Measurements from ENCODE around the gene LNX2.

The LNX2 gene

DNA sequence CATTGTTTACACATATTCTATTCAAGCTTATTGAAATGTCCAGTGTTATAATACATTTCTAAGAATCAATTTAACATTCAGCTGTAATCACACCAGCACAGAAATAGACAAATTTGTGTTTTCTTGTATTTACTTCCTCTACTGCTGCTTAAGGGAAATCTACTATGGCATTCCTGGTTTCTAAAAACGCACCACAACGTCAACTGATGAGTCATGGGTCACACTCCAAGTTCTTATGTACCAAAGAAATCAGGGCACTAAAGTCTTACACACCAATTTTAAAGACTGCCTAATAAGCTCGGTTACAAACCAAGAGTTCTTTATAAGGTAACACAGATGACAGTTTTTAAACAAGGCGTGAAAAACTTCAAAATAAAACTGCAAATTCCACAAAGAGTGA, 13.2 kb downstream of the LNX2 start:
- peak; percentile 41 for DNase-seq (ENCODE audit: low read depth, low spot score)

DNA sequence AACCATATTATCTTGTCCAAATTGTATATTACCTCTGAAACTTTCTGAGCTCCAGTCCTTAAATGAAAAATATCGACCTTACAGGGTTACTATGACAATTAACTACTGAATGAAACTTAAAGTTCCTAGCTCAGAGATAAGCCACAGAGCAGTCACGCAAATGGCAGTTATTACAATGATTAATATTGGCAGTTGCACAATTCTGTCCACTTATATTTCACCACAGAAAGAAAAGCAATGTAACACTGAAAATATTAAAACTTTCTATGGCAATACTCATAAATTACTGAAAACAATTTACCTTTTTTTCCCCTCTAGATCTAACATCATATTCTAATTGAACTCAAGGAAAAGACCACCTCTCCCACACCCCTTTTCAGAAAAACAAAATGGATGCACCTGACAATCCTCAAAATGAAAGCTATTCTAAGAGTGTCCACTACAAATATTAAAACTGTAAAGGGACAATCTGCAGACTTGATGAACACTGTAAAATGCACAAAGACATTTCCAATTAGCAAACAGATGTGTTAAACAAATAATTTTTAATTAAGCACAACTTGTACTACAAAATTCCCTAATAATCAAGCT, 14.6 kb downstream of the LNX2 start:
- no peak for DNase-seq (ENCODE audit: low read depth, low spot score)

DNA sequence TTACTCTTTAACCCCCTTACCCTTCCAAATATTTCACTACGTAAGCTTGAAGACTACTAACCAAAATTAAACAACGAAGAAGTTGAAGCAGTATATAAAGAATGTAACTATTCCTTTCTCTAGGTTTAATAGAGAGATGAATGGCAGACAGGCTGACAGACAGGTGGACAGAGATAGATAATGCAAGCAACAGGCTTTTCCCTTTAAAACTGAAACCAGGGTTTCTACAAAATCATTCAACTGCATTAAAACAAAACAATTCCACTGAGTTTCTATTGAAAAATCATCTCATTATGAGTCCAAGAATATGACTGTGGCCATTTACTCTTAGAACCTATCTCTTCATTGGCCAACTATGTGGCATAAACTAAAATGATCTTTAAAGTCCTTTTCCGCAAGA, 15.2 kb downstream of the LNX2 start:
- no peak for DNase-seq (ENCODE audit: low read depth, low spot score)

DNA sequence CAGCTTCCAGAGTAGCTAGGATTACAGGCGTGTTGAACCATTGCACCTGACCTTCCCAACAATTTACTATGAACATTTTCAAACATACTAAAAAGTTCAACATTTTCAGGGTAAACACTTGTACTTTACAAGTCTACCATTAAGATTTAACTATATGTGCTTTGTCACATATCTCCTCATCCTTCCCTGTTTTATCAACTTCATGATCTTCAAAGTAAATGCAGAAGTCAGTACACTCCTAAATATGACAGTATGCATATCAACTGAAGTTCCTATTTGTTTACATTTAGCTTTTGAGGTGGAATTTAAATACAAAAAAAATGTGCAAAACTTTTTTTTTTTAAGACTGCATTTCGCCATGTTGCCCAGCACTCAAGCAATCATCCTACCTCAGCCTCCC, 18.5 kb downstream of the LNX2 start:
- DNase-seq (ENCODE audit: low read depth, low spot score), result no peak

DNA sequence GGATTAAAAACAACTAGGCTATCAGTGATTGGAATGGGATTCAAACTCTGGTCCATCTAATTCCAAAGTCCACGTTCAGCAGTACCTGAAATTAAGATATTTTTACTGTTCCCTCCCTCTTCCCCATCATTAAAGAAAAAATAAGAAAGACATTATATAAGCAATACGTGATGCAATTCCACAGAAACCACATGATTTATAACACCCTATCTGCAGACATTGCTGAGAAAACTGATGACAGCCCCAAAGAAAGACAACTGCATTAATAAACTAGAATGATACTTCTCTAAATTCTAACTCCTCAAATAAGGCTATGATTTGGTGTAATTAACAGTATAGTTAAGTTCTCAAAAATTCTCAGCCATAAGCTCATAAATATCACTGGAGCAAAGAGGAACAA, 19.1 kb downstream of the LNX2 start:
- no peak for DNase-seq (ENCODE audit: low read depth, low spot score)

DNA sequence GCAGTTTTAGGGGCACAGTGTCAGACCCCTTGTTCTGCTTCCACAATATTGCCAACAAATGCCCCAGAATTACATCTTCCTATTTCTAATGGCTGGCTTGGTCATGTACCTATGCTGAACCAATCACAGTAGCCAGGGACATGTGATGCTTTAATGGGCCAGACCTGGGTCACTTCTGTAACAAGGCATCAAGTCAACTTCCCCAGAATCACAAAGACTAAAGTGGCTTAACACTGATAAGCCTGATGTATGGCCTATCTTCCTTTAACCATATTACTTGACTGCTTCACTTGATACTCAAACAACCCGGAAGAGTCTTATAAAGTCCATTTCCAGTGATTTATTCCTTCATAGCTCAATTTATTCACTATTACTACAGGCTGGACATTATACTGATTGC, 19.6 kb downstream of the LNX2 start:
- DNase-seq (ENCODE audit: low read depth, low spot score), result no peak

DNA sequence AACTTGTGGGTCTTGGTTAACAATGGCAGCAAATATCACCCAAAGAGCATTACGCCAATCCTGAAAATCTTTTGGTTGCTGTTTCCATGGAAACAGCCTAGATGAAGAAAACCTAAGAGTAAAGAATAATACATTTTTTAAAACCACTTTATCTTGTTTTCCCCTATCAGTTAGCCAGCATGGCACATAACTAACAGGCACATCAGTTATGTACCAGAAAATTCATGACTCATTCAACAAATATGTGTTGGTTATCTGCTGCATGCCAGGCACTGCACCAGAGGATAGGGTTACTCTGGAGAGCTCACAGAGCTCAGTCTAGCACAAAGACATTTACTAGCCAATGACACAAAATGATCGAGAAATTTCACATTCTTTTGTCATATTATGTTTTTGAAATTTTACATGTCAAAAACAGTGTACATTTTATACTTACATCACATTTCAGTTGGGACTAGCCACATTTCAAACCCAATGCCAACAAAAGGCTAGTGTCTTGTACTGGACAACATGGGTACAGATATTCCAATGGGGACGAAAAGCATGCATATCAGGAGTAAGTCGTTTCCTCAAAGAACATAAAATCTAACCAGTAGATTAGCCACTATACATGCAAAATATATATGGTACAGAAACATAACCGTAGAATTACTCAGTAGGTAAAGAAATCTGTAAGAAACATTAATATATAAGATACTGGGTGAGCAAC, 20.3 kb downstream of the LNX2 start:
- no peak for DNase-seq (ENCODE audit: low read depth, low spot score)

DNA sequence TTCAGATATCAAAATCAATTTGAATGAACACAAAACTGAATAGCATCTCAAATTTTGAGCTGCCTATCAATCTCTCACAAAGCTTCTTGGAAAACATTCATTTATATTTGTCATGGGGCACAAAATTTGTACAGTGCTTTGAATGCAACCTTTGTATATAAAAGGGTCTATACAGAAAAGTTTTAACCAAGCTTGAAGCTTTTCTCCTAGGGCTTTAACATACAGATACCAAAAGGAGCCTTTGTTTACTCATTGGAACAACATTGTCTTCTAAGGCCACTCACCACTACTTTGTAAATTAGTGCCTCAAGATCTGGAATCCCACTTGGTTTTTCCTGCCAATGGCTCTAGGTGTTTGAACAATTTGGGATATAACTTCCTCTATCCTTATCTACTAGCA, 21.2 kb downstream of the LNX2 start:
- DNase-seq (ENCODE audit: low read depth, low spot score), result no peak

DNA sequence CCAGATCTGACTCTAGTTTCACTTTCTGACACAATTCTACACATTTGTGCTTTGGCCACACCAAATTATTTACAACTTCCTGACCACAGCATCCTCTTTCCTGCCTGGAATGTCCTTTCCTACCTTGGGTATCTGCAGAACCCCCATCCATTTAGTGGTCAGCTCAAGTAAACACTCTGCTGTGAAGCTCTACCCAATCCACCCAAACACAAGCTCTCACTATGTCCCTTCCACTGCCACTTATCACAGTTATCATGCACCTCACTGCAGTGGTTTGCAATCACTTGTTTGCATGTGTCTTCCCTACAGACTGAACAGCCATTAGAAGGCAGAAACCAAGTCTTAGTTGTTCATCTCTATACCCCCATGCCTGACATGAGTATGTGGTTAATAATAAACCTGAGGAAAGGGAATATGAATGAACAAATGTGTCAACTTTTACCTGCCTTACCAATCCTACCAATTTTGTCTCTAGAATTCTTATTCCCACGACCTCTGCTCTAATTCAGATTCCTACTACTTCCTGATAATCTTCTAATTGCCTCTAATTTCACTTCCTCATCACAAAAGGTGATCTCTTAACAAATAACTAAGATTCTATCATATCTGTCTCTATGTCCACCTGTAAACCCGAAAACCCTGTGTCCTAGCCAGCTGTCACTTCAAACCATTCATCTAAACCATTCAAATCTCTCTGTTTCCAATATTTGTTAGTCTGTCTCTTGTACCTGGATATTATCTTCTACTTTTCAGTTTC, 25.1 kb downstream of the LNX2 start:
- no peak for DNase-seq (ENCODE audit: low read depth, low spot score)

DNA sequence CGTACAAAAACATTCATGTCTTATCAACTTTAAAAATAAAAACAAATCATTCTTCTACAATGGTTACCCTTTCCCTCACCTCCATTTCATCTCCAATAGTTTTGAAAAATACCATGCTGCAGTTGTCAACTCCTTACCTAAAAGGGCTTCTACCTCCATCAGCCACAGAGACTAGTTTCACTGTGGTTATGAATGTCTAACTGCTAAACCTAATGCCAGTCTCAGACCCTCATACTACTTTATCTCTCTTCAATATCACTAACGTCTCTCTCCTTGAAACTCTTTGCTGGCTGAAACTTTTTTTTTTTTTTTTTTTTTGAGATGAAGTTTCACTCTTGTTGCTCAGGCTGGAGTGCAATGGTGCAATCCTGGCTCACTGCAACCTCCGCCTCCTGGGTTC, 27.1 kb downstream of the LNX2 start:
- DNase-seq (ENCODE audit: low read depth, low spot score), result no peak

DNA sequence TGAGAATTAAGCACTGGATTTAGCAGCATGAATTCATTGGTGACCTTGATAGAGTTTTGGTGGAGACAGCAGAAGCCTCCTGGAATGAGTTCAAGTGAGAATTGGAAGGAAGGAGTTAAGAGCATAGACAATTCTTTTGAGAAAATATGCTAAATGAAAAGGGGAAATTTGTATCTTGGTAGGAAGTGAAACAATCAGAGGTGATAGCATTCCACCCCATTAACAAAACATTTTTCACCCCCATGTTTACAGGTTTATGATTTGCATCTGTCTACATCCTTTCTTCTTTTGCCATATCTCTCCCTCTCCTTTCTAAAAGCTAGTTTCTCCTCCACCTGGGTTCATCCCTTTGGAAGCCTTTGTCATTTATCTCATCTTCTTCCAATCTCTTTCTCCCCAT, 27.5 kb downstream of the LNX2 start:
- no peak for DNase-seq (ENCODE audit: low read depth, low spot score)

DNA sequence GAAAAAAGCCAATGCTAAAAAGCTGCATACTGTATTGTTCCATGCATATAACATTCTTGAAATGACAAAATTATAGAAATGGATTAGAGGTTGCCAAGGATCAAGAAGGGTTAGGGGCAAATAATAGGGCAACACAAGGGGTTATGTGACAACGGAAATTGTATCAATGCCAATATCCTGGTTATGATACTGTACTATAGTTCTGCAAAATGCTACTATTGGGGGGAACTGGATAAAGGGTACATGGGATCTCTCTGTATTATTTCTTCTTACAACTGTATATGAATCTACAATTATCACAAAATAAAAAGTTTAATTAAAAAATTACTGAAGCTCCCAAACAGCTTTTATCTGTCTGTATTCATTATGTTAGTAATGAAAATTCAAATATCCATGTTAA, 31.9 kb downstream of the LNX2 start:
- DNase-seq (ENCODE audit: low read depth, low spot score), result no peak

DNA sequence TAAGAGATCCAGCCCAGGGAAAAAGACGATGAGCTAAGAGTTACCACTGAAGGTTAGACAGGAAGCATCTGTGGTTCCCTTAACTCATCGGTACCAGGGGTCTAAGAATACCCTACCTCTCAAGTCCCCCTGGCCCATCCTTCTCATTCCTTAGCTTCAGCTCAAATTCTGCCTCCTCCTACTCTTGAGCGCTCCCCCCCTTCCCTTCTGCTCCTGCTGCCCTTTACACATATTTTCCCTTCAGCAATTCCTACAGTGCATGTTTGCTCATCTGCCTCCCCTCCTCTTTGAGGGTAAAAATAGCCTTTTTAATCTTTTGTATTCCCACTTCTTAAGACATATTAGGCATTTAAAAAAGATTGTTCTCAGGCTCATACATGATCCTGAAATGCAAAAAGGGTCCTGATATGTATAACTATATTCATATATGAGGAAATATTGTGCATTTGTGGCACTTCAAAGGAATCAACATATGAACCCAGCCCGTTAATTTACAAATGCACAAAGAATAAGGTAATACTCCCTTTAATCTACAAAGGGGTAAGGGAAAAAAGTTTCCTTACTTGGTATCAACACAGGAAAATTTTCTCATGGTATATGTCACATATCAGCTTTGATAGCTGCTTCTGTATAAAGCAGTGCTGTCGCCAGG, 33.1 kb downstream of the LNX2 start:
- no peak for DNase-seq (ENCODE audit: low read depth, low spot score)

DNA sequence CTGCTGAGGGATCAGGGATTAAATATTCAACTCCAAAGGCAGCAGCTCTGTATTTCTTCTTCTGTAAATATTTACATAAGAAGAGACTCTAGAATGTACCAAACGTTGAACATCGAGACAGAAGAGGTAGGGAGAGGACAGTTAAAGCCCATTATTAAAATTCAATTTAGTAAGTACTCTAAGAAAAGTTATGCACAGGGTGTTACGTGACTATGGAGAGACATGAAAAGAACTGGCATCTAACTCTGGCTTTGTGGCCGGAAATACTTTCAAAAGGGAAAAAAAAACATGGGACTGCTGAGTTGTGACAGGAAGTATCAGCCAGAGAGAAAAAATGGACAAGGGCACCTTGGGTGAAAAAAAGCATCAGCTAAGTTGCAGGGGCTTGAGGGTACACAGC, 36.7 kb downstream of the LNX2 start:
- no peak for DNase-seq (ENCODE audit: low read depth, low spot score)

DNA sequence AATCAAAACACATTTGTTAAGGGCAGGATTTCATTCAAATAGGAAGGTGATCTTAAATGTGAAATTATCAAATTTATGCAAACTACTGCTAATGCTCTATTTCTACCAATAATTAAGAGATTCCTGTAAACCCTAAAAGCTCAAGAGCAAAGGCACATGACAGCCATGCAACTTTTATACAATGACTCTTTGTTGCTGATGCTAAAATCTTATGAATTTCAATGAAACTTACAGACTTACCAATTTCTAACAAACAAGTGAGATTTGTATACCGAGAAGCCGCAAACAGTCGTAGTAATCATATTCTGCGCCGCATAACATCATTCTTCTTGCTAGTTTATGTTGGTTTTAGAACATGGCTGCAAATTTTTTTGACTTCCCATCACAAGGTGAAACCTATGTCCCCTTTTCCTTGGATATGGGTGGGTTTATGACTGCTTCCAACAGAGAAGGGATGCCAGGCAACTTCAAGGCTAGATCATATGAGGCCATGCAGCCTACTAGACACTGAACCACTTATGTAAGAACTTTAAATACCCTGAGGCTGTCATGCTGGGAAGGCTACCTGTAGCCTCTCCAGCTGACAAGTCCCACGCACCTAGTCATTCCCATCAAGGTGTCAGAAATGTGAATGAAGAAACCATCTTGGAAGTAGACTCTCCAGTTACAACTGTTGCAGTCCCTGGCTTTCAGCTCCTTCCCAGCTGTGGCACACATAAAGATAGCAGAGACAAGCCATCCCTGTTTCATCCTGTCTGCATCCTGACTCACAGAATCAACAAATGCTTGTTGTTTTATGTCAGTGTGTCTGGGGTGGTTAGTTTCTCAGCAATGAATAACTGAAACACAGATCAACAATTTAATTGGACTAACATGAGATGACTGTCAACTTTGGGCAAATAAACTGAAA, 42.0 kb downstream of the LNX2 start:
- peak; percentile 41 for DNase-seq (ENCODE audit: low read depth, low spot score)

DNA sequence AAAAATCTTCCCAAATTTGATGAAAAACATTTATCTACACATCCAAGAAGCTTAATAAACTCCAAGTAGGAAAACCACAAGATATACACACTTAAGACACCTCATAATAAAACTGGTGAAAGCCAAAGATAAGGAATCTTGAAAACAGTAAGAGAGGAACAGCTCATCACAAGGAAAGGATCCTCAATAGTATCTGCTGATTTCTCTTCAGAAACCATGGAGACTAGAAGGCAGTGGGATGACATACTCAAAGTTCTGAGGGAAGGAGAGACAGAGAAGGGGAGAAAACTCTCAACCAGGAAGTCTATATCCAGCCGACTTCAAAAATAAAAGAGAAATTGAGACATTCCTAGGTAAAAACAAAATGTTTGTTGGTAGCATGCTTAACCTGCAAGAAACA, 45.7 kb downstream of the LNX2 start:
- DNase-seq (ENCODE audit: low read depth, low spot score), result no peak

DNA sequence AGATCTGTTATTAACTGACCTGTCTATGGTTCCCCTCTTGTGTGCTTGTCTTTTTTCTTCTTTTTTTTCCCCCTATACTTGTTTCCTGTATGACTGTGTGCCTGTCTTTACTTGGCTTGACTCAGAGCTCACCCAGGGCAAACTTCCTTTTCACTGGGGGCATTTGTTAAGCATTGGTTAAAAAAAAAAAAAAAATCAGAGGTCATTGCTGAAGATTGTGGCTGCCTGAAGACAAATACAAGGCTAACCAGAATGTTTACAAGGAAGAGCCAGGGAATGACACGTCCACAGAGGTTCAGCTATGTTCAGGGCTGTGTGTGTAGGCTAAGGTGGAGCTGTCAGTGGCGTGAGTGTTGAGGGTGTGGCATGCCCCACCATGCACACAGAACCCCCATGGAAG, 47.1 kb downstream of the LNX2 start:
- no peak for DNase-seq (ENCODE audit: low read depth, low spot score)

DNA sequence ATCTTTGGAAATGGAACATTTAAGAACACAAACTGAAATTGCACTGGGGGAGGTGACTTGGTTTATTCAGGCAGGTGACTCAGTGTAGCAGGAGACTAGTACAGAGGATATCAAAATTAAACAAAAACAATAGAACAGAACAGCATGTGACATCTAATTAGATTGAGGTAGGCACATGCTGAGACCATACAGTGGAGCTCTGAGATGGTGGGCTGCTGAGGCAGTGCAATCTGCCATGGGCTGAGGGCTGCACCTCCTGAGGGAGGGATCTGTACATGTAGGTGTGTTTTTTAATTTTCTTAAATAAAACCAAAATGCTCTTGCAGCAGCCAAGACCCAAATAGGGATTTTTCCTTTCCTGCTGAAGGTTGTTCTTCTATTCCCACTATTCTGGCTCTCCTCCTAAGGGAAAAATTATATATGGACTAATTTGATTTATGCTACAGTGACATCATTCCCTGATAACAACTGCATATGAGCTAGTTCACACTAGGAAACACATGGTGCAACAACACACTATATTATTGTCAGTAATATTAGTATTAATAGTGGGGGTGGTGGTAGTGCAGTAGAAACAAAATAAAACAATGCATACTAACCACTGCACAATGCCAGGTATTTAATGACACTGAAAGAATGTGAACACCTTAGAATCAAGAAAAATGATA, 48.0 kb downstream of the LNX2 start:
- DNase-seq (ENCODE audit: low read depth, low spot score), result no peak

DNA sequence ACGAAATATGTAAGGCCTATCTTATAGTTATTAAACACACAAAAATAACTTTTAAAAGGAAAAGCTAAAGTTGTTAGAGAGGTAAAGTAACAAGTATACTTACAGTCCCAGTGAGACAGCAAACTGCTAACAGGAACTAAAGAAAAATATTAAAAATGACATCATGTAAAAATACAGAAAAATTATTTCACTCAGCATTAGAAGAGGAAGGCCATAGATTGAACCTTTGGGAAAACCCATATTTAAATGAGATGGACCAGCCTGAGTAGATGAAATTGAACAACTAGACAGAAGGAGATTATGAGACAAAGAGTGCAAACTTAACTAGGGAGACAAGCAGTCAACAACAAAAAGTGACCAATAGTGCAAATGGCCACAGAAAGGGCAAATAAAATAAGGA, 49.4 kb downstream of the LNX2 start:
- no peak for DNase-seq (ENCODE audit: low read depth, low spot score)

DNA sequence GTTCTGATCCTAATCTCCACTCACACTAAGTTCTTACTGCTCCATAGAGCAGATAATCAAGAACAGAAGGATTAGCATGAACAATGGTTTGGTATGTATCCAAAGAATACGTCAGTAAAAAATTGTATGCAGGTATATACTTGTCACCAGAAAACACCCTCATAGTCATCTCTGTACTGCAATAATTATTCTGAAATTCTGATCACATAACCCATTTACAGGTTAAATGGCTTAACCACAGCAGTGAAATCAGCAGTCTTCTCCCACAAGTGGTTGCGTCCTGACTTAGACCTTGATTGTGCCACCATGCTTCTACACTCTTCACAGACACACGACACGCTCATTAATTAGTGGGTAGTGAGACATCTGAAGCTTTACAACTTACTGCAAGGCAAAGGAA, 50.9 kb downstream of the LNX2 start:
- DNase-seq (ENCODE audit: low read depth, low spot score), result no peak

DNA sequence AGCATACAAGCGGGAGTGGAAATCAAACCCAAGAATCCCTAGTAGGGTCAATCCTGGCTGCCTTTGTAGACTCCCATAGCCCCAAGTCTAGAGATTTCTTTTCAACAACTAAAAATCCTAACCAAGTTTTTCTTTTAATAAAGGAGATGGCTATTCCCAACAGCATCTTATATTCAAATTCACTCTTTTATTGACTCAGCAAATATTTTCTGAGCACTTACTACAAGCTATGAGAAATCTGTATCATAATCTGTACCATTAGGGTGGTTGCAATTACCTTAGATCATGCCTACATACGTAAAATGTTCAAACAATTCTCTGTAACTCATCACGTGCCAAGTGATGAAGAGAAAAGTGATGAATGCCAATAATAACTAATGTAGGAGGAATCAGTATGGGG, 54.5 kb downstream of the LNX2 start:
- no peak for DNase-seq (ENCODE audit: low read depth, low spot score)

All from brain pericyte (primary cell).